ENCODE data around the gene C21orf58. TPM values are rescaled to one million over a fixed set of nuclear protein-coding genes. Genes with fewer than 3 reads are reported as not detected.
A peak's percentile ranks its signal among the peaks of the same experiment; 100 is the strongest.

Gene C21orf58
- polyA plus RNA-seq, 3 donors, result 6.7 to 8.1 (median 7.4) TPM

DNA sequence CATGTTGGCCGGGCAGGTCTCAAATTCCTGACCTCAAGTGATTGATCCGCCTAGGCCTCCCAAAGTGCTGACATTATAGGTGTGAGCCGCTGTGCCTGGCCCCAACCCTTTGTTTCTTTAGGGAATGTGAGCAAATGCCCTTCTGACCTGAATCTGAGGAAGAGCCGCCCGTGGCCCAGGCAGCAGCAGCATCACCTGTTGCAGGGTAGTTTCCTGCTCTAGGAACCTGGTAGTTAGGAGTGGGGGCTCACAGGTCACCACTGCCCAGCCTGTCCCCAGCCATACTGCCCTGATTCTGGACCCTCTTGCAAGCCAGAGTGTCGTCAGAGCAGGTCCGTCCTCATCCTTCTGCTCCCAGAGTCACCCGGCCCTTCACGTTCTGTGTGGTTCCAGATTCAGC, 24.5 kb downstream of the C21orf58 start:
- no peak for DNase-seq (ENCODE audit: low read depth in 3 of 3, low spot score in 2 of 3)

DNA sequence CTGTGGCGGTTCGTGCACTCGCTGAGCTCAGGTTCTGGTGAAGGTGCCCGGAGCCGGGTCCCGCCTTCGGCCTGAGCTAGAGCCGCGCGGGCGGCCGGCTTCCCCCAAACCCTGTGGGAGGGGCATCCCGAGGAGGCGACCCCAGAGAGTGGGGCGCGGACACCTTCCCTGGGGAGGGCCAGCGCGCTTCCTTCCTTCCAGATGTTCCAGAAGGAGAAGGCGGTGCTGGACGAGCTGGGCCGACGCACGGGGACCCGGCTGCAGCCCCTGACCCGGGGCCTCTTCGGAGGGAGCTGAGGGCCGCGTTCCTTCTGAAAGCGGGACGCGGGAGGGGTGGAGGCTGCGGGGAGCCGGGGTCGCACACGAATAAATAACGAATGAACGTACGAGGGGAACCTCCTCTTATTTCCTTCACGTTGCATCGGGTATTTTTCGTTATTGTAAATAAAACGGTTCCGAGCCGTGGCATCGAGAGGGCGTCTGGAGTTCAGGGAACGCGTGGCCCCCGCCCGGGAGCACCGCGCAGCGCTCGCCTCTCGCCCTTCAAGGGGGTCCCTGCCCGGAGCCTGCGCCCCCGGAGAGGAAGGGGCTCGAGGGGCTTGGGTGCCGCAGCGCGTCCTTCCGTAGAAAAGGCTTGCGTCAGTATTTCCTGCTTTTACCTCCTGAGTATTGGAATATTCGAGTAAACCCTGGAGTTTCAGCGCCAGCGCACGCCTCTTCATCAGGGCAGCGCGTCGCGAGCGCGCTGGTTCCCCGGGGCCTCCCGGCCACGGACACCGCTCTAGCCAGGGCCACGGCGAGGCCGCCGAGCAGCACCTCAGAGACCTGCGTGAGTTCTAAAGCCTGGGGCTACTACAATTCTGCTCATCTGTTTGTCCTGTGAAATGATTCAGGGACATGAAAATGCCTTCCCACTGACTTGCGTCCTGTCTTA, 26.1 kb downstream of the C21orf58 start:
- DNase-seq (ENCODE audit: low read depth in 3 of 3, low spot score in 2 of 3), result peak in 1 of 3 donors; percentile 21

DNA sequence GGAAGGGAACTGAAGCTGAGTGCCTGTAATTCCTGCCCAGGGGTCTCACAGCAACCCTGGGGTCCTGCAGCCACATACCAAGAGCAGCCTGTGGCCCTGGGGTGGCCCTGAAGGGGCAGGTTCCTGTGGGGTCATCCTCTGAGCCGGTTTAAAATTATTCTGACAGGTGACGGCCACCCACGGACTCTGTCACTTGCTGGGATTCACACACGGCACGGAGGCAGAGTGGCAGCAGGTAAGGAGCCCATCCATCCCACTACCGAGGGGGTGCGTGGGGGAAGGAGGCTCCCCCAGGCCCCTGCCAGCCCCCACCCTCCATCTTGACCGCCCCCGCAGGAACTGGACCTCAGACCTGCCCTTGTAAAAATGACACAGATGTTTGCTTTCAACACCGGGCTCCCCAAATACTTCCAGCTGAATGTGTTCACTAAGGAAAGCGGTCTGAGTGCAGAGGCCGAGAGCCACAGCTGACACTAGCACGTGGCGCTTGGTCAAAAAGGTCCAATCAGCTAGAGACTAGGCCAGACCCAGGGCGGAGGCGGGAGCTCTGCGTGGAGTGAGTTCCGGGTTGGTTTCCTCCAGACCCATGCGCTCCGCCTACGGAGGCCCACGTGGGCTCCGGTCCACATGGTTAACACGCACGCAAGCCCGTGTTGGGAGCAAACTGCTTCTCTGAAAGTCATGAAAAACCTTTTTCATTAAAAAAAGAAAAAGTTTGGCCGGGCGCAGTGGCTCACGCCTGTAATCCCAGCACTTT, 27.5 kb downstream of the C21orf58 start:
- DNase-seq (ENCODE audit: low read depth in 3 of 3, low spot score in 2 of 3), result peak in 2 of 3 donors; percentile 38 to 48

DNA sequence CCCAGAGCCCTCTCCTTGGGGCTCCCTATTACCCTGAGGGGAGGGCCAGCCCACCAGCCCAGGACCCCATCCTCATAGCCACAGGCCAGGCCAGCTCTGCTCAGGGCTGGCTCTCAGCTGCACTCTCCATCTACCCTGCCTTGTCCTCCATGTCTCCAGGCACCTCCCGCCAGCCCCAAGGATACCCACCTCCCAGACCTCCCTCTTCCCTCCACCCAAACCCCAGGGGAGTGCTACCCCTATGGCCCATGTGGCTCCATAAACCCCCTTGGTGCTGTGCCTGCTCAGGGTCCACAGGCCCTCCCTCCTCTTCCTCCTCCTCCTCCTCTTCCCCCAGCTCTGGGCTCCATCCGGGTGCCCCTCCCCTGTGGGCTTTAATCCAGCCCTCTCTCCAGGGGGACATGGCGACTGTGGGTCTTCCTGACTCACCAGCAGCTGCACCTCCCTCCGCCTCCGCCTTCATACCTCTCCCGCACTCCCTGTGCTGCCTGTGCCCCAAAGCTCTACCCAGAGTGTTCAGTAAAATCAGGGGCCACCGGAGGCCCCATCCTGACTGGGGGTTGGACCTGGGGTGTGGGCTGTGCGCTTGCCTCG, 28.4 kb downstream of the C21orf58 start:
- DNase-seq (ENCODE audit: low read depth in 3 of 3, low spot score in 2 of 3), result no peak

DNA sequence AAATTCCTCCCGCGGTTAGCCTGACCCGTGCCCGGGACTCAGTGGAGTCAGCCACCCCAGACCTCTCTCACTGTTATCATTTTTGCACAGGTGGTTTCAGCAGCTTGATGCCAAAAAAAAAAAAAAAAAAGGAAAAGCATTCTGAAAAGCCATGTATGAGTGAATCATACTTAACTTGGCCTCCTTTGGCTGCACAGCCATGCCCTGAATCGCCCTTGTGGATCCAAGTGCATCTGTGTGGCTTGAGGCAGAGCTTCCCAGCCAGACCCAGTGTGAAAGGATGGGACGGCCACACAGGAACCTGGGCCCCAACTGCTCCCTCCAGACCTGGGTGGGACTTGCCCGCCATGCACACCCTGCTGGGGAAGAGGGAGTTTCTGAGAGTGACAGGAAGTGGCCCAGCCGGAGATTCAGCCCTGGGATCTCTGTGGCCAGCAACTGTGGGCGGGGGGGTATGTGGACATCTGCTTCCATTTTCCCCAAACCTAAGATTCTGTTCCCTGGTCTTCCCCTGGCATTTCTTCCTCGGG, 29.0 kb downstream of the C21orf58 start:
- DNase-seq (ENCODE audit: low read depth in 3 of 3, low spot score in 2 of 3), result no peak

DNA sequence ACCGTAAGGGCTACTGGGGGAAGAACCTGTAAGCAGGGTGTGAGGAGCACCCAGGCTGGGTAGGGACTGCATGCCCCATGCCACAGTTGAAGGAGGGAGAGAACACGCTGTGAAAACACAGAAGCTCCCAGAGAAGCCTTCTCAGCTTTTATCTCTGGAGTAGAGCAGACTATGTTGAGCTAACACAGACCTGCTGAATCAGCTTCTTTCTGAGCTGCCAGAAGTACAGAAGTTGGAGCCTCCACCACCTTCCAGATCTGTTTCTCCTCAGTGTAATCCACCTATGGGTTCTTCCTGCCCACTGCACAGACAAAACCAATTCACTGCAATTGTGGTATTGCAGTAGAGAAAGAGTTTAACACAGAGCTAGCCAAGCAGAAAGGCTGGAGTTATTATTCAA, 32.1 kb downstream of the C21orf58 start:
- DNase-seq (ENCODE audit: low read depth in 3 of 3, low spot score in 2 of 3), result no peak

DNA sequence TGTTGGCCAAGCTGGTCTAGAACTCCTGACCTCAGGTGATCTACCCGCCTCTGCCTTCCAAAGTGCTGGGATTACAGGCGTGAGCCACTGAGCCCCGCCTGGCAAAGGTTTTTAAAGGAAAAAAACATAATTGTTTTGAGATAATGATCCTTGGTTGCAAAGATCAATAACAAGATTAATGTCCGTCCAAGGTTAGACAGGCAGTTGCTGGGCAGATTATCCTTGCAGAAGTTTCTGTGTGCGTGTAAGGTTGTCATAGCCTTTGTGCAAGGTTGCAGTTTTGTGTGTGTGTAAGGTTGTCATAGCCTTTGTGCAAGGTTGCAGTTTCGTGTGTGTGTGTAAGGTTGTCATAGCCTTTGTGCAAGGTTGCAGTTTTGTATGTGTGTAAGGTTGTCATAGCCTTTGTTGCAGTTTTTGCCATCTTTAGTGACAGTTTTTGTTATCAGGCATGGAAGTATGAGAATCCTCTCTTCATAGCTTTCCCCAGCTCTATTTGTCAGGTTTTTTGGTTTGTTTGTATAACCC, 34.0 kb downstream of the C21orf58 start:
- no peak for DNase-seq (ENCODE audit: low read depth in 3 of 3, low spot score in 2 of 3)

DNA sequence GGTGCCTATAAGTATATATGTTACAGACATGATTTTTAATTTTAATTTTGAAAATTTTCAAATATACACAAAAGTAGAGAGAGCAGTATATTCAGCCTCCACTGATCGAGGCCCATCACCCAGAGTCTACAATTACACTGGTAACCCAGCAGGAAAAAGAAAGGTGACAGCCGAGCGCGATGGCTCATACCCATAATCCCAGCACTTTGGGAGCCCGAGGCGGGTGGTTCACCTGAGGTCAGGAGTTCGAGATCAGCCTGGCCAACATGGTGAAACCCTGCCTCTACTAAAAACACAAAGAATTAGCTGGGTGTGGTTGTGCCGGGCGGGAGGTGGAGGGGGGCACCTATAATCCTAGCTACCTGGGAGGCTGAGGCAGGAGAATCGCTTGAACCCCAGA, 36.1 kb downstream of the C21orf58 start:
- no peak for DNase-seq (ENCODE audit: low read depth in 3 of 3, low spot score in 2 of 3)

DNA sequence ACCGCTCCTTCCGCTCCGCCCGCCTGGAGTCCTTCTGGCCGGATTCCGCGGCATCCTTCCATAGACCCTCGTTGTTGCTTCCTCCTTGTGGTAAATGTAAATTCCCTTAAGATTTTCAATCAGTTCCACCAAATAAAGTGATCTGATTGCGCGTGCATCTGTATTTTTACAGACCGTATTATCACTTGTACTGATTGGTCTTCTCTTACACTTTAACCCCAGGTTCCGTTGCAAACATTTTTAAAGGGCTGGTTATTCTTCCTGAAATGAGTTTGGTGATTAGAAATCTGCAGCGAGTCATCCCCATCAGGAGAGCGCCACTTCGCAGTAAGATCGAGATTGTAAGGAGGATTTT, 37.0 kb downstream of the C21orf58 start:
- peak in 1 of 3 donors; percentile 42 for DNase-seq (ENCODE audit: low read depth in 3 of 3, low spot score in 2 of 3)

DNA sequence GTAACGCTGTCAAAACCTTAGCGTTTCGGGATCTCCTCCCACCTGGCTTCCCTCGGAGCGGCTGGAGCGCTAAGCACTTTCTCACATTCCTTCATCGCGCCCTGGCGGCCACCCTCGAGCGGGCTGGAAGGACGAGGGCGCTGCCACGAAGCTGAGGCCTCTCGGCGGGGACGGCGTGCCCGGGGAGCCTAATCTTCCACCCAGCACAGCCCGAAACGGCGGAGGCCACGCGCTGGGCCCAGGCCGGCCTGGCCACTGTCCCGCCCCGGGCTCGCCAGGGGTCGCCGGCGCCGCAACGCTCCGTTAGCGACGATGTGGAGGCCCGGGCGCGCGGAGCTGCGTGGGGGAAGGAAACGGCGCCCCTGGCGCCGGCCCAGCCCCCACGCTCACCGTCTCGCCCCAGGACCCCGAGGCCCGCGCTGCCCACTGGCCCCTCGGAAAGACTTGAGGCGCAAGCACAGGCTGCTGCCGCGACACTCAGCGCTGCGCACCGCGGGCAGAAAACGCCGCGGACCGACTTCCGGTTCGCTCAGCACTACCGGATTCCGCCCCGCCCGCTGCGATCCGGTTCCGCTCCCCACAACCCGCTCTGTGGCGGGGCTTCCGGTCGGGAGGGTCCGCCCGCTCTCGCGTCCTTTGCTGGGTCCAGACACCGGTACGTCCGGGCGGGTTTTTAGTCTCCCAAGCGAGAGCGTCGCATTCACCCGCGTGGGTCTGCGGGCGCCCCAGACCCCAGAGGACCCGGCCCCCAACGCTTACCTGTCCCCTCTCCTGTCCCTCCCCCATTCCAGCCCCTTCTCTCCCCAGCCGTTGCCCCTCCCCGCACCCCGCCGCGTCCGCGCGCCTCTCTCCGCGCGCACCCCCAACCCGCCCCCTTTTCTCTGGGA, 37.7 kb downstream of the C21orf58 start, which contains the start of gene YBEY:
YBEY (plus strand) TSS at position 582 of the 887 bp plus-strand sequence. CDS start 572 bp downstream, outside the sequence.
- DNase-seq (ENCODE audit: low read depth in 3 of 3, low spot score in 2 of 3), result peak in 2 of 3 donors; percentile 72 to 84

DNA sequence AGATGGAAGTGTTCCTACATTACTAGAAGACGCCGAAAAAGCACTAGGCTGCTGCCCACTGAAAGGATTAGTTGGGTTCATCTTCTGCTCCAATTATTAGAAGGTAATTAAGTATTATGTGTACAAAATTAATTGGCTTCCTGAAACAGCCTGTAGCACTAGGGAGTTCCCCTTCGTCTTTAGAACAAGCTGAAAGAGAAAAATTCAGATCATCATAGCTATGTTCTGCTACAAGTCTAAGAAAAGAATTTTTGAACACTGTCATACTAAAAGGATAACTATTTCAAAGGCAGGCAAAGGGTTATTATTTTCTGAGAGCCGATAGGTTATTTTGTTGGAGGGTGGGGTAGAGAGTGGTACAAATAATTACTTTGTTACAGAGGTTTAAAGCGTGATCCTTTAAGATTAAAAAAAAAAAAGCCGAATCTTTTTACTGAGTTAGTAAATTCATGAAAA, 38.4 kb downstream of the C21orf58 start, which contains the start of gene MCM3AP:
MCM3AP (minus strand) TSS at position 406 of the 456 bp plus-strand sequence; CDS start at position 81, 325 bp downstream.
- DNase-seq (ENCODE audit: low read depth in 3 of 3, low spot score in 2 of 3), result no peak

DNA sequence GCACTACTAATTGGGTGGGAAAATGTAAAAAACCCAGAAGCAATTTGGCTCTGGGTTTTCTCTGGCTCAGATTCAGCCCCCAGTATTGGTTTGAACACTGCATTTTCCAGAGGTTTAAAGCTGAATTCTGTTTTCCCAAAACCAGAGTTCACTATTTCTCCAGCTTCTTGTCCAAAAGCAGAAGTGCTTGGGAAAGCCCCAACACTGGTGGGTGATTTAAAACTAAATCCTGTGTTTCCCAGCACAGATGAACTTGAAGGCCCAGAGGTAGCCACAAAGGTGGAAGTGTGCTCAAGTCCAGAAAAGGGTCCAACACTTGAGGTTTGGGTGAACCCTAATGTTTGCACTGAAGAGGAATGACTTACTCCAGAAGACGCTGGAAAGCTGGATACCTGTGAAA, 38.9 kb downstream of the C21orf58 start:
- DNase-seq (ENCODE audit: low read depth in 3 of 3, low spot score in 2 of 3), result no peak

DNA sequence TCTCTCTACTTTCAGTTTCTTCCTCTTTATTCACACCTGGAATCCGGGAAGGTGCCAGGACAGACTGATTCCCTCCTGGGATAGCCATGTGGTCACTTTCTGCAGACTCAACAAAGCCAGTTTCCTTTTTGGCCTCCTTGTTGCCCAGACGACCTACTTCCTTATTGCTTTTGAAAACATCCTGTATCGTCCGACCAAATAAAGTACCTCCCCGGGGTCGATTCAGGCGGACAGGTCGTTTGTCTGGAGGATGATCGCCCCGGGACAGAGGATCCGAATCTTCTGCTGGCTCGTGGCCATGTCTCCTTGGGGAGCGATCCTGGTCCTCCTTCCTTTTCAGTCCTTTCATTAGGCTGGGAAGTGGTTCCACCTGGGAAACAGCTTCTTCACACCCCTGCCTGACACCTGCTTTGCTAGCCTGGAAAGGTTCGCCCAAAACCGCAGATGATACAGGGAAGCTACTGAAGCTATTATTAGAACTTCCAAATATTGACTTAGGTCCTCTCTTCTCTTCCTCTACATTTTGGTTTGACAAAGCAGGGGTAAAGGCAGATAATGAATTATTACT, 39.5 kb downstream of the C21orf58 start:
- no peak for DNase-seq (ENCODE audit: low read depth in 3 of 3, low spot score in 2 of 3)

DNA sequence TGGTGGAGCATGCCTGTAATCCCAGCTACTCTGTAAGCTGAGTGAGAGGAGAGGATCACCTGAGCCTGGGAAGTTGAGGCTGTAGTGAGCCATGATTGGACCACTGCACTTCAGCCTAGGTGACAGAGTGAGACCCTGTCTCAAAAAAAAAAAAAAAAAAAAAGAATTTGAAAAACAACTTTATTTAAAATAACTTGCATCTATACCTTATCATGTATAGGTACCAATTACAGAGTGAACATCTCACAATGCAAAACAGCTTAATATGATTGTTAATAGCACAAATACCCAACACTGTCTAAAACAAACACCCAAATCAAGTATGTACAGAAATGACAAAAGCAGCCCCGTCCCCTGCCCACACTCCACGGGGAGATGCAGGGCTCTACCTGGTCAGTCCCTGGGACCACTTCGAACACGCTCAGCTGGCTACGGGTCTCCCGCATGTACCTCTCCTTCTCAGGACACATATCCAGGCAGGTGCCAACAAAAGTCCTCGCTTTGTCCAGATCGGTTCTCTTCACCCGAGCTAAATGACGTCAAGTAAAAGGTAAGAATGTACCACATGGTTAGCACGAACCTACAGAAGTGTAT, 48.8 kb downstream of the C21orf58 start:
- no peak for DNase-seq (ENCODE audit: low read depth in 3 of 3, low spot score in 2 of 3)

DNA sequence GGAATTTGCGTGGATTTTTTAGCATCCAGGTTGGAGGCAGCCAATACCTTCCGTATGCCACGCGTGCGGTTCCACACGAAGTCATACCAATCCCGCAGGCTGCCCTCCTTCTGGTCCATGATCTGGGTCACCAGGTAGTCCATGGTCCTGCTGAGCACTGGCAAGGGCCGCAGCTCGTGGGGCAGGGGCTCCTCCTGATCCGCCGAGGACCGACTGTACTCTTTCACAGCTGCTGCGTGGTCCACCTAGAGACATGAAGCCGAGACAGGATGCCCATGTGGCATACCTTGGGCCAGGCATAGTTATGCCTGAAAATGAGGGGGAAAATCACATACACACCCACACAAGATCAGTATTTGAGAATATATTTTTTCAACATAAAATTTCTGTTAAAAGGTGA, 50.3 kb downstream of the C21orf58 start:
- no peak for DNase-seq (ENCODE audit: low read depth in 3 of 3, low spot score in 2 of 3)

DNA sequence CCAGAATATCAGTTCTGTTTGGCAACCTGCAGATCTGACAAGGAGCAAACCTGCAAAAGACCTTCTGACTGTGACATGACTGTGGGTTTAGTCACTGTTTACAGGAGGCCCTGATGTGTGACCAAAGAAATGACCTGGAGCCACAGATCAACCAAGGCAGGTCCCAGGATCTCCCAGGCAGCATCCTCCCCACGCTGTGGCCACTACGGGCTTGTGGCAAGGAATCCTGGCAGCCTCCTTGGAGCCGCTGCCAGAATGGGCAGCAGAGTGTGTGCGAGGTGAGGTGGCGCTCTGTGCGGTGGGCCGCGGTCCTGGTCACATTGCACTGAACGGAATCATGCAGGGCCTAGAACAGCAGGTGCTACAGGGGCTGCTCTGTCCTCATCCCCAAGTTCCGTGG, 54.2 kb downstream of the C21orf58 start:
- no peak for DNase-seq (ENCODE audit: low read depth in 3 of 3, low spot score in 2 of 3)

DNA sequence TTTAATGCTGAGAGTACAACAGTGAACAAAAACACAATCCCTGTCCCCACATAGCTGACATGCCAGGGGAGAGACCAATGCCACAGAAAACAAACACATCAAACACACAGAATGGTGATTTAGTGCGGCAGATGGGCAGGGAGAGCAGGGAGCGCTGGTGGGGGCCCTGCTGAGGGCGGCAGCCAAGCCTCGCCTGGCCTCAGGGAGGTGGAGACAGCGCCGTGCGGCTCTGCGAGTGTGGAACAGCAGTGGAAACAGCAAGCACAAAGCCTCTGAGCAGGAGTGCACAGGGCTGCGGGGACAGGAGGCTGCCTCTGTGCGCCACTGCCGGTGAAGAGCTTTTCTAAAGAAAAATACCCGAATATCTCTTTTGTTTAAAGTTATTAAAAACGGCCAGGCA, 55.3 kb downstream of the C21orf58 start:
- no peak for DNase-seq (ENCODE audit: low read depth in 3 of 3, low spot score in 2 of 3)

DNA sequence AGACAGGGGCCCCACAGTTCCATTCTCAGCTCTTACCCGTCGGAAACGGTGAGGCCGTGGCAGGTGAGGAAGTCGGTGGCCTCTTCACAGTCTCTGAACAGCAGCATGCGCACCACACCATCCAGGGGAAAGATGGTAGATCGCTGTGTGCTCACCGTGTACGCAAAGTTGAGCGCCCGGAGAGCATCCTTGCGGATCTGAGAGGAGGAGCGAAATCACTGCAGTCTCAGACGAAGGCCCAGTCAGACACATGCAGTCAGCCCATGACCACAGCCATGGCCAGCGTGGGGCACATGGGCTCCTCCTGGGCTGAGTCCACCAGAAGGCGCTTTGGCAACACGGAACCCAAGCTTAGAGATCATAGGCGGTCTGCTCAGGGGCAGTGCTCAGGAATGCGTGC, 56.7 kb downstream of the C21orf58 start:
- DNase-seq (ENCODE audit: low read depth in 3 of 3, low spot score in 2 of 3), result no peak

Measured in right renal cortex interstitium (tissue), 3 donors.